DMS 273 treated with DMSO at 0.1 percent for 48 hours (cell line): ENCODE data around the gene JADE3.

ENCODE experiments used
- DNase-seq: peaks from one replicate; lab custom pipeline; 2025; lab: John Stamatoyannopoulos, UW

JADE3 gene

DNA sequence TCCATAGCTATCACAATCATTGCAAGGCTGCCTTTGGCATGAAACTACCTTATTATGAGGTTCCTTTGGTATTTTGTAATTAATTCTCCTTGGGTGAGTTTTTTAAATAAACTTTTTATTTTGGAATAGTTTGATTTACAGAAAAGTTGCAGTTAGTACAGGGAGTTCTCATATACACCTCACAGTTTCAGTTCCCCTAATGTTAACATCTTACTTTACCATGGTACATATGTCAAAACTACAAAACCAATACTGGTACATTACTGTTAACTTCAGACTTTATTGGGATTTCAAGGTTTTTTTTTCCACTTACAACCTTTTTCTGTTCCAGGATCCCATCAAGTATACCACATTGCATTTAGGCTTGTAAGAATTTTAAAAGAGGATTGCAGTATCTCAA lies 114.0 kb downstream of the JADE3 start:
- DNase-seq = no peak

DNA sequence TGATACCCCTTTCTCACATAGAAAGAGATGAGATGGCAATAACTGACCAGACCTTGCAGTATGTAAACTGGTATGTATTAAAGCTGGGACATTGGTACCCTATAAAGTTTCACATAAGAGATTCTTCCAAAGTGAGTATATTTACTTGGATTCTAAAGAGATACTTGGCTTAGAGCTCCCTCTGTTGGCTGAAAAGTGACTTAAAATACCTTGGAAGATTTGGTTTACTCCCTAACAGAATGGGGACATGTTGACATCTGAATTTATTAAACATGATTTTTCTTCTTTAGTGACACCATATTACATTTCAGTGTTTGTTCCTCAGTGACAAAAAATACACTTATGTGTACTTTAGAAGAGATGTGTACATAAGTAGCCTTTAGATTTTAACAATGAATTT lies 118.1 kb downstream of the JADE3 start:
- peak; percentile 55 for DNase-seq

DNA sequence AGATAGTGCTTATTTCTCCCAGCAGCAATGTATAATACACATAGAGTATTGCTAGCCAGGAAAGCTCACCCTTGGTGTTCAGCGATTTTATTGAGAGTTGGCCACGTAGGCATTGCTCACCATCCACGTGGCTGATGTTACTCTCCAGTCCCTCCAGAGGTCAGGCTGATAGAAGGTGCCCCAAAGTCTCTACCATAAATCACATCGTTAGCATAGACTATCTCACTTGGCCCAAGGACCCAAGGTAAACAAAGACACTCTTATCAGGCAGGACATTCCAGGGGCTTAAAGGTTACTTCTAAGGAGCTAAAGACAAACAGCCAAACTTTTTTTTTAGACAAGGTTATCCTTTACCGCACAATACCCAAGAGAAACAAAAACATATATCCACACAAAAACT lies 135.8 kb downstream of the JADE3 start:
- DNase-seq = no peak

DNA sequence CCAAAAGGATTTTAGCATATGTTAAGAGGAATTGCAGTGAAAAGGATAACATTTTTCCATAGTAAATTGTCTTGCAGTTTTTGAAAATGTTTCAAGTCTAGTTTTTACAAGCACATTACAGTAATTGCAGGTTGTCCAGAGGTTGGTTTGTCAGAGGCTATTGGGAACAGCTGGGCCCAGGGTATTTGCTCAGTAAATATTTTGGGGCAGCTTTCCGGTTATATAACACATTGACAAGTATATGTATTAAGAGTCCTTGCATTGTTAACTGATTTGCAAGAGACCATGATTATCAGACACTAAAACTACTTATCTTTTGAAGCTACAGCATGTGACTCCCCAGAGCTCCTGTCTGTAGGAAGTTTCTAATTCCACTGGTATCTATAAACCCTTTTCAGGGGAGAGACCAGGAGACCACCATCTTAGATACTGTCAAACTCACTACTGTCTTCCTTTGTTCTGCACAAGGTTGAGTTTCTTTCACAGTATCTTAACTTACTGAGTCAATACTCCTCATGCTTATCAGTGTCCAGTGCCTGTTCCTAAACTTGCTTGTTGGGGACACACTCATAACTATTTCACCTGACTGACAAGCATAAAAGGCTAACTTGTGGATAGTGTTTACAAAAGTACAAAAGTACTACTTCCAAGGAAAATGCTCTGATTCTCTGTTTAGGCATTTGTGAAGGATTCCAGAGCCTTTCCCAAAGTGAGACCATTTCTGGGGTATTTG lies 147.1 kb downstream of the JADE3 start:
- no peak for DNase-seq

DNA sequence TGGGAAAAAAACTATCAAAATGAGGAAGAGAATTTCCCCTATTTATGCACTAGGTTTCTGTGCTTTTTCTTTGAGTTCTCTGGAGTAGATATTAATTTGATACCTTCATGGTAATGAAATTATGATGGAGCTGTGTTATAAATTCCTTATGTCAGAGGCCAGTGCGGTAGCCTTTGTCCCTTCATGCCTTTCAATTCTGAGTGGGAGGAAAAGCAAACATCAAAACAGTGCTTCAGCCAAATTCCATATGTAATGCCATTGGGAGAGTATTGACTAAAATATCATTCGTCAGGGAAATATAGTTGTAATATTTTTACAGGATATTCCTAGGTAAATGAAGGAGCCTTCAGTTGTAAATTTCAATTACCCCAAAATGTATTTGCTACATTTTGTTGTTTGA lies 148.5 kb downstream of the JADE3 start:
- DNase-seq = no peak

DNA sequence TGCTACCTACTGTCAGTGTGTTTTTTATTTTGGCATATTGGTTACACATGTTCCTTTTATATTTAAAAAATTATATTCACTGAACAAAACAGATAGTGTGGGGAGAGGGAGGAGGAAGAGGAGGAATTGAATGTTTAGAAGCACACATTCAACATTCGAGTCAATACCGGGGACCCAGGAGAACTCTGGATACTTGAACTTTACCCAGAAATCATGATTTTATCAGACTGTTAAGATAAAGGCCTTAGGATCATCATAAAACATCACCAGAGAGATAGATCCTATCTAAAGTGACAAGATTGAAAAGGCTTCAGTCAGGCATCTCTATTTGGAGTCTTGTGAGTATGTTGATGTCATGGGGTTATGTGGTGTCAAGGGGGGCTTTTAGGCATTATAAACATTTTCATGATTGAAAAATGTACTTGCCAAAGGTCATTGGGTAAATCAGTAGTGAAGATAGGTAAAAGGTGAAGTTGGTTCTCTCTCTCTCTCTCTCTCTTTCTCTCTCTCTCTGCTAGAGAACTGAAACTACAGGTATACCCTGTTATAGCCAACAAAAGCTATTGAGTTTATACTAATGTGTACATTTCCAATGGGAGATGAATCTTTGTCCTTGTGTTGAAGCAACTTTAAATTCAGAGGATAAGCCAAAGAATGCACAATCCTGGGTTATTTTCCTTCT lies 149.2 kb downstream of the JADE3 start:
- no peak for DNase-seq

DNA sequence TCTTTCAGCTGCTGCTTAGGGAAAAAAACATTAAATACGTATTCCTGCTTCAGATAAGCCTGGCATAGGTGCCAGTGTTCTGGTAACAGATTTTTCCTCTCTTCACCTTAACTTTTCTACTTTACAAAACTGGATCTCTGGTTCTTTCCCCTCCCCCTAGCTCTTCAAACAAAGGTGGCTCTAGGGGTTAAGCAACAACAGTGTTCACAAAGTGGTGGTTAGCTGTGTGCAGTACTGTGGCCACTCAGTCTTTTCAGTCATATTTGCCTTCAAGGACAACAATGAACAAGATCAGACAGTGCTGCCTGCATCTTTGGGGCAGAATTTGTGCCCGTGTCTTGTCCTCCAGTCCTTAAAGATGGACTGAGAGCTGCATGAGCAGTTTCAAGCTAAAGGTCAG lies 151.0 kb downstream of the JADE3 start:
- DNase-seq = no peak

DNA sequence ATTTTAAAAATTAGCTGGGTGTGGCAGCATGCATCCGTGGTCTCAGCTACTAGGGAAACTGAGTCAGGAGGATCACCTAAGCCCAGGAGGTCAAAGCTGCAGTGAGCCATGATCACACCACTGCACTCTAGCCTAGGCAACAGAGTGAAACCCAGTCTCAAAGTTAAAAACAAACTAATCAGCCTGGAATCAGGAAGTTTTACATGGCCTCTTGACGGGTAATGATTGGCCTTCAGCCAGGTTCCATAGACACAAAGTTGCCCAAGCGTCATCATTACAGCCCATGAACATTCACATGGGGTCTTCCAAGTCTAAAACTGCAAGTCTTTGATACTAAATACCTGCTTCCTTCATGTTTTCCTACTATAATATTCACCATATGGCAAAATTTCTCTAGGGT lies 156.0 kb downstream of the JADE3 start:
- no peak for DNase-seq

DNA sequence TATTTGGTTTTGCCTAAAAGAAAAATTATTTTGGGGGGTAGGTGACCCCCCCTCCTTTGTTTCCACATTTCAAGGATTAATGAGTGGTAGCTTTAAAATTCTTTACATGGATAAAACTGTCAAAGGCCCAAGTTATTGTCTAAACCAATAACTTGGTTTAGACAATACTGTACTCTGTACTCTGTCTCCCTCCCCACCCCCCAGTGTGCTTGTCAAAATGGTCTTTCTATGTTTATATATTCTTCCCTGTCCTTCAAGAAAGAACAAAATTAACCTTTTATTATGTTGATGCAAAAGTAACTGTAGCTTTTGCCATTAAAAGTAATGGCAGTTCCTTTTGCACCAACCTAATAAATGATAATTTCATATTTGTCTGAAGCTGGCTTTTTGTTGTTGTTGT lies 156.5 kb downstream of the JADE3 start:
- DNase-seq = no peak

DNA sequence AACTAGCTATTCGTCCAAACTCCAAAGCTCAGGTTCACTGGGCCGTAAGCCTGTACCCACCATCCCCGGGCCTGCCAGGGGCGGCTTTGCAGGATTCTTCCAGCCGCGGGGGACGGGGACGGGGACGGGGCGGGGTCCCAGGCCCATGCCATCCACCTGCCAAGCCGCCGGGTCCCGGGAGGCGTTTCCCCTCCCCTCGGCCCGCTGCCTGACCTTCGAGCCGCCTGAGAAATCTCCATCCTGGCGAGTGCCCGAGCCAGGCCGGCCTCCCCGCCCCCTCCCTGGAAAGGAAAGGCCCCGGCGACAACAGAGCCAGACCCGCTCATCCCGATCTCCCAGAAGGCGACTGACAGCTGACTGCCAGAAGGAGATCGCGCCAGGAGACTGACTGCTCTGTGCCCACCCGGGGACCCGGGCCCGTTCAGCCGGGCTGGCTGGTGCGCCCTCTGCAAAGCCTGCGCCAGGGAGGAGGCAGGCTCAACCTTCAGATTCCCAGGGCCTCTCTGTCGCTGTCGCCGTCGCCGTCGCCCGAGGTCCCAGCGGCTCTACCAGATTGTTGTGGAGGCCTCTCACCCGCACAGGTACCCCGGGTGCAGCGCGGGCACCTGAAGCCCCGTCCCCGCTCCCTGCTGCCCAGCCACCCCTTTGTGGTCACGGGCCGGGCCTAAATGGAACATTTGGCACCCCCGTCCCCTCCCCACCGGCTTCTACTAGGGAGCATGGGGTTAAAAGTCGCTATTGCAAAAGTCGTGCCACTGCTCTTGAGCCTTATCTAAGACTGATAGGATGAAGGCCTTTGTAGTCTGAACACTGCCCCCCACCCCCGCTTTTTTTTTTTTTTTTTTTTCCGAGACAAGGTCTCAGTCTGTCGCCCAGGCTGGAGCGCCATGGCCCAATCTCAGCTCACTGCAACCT lies 166.2 kb downstream of the JADE3 start, which contains the start of gene RGN:
RGN (plus strand) TSS at position 315 of the 915 bp plus-strand sequence. CDS start 2,702 bp downstream, outside the sequence.
- DNase-seq = no peak

DNA sequence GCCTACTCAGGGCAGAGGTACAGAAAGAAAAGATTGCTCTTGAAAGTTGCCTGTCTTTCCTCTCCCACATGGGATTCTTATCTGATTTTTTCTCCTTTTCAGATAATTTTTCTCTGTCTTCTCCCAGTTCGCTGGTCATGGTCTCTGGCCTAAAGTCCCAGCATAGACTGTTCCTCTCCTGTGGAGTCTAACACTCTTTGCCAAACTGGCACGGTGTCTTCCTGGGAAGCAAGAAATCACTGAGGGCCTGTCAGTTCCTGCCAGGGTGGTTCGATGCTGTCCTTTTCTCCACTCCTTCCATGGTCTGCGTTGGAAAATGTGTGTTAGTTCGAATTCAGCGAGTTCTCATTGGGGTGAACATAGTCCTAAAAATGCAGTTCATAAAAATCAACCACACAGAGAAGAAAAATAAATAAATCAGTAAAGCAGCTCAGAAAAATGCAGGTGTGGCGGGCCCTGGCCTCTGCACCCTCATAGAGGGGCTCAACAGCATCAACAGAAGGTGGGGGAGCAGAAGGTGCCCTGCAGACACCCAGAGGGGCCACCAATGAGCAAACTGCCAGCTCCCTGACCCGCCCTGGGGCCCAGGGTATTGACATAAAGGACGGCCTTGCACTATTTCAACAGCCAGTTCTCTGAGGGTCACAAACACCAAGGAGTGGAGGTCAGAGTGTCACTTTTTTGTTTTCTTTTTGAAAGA lies 168.1 kb downstream of the JADE3 start:
- no peak for DNase-seq

DNA sequence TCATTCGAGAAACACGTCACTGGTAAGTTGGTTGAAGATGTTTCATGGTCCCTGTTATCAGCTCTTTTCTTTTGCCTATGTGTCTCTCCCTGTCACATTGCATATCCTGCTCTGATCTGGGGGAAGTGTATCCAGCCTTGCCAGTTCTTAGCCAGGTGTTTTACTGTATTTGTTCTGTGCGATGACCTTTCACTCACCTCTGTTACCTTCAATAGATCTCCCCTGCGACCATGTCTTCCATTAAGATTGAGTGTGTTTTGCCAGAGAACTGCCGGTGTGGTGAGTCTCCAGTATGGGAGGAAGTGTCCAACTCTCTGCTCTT lies 168.7 kb downstream of the JADE3 start:
- DNase-seq = no peak

DNA sequence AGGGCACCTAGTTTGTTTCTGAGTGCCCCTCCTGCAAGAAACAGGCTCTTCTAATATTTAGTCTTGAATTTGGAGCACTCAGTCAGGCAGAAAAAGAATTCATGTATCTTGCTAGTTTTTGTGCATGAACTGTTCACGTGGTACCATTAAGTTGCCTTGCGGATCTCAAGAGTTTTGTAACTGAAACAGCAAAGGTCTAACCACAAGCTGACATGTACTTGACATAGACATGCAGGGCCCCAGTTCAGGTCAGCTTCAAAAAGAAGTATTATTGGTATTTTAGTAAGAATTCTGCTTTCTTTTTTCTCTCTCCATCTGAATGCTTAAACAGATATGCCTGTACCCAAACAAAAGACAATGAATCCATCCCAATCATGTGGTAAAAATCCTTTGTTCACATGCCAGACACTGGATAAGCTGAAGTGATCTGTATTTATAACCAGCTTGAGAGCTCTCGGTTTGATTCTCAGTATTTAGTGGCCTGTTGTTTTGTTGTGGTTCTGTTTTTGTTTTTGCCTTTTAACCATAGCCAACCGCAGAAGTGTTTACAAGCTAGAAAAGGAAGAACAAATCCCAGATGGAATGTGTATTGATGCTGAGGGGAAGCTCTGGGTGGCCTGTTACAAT lies 179.0 kb downstream of the JADE3 start:
- DNase-seq = no peak

DNA sequence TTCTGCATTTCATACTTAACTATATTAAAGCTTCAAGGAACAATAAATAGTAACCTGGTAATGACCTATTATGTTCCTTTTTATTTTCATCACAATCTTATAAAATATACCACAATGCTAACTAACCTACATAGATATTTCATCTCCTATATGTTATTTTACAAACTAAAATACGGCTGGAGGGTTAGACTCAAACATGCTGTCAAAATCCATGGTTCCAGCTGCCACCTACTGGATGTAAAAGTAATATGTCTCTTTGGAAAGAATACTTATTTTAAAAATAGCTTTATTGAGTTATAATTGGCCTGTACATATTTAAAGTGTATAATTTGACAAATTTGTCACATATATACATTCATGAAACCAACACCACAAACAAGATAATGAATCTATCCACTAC lies 181.0 kb downstream of the JADE3 start:
- DNase-seq = no peak

DNA sequence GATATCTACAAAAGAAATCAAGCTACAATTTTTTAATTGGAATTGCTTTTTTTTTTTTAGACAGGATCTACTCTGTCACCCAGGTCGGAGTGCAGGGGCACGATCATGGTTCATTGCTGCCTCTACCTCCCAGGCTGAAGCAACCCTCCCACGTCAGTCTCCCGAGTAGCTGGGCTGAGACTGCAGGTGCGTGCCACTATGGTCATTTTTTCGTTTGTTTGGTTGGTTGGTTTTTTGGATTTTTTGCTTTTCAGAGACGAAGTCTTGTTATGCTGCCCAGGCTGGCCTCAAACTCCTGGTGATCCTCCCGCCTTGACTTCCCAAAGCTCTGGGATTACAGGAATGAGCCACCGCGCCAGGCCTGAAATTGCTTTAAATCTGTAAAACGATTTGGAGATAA lies 181.6 kb downstream of the JADE3 start:
- no peak for DNase-seq

DNA sequence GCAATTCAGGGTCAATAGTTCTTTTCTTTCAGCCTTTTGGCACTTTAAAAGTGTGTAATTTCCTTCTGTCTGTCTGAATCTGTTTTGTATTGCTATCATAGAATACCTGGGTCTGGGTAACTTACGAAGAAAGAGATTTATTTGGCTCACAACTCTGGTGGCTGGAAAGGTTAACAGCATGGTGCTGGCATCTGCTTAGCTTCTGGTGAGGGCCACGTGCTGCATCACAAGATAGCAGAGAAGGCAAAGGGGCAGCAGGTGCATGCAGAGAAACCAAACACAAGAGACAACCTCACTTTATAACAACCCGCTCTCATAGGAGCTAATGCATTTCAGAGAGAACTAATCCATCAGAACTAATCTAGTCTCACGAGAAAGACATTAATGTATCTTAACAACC lies 184.8 kb downstream of the JADE3 start:
- no peak for DNase-seq

DNA sequence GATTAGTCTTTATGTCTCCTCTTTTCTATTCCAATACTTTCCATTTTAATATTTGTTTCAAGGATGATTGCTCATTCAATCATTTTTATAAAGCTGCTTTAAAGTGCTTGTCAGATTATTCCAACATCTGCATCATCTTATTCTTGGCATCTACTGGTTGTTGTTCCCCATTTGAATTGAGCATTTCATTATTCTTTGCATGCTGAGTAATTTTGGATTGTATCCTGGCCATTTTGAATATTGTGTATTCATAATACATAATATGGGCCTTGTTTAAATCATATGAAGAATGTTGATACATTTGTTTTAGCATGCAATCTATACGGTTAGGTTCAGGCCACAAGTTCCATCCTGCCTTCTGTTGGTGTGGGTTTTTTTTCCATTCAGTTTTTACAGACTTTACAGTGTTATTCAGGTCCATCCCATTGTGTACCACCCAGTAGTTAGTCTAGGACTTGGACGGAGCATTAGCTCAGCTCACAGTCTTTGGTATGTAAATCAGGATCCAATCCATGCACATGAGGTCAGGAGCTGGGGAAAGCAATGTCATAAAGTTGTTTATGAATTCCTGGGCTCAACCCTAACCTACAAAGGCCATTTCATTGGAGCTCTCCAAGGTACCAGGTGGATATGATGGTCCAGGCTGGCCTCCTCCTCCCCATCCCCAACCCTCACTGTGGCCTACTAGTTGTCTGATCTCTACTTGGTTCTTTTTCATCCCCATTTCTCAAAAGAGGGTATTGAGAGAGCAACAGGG lies 186.3 kb downstream of the JADE3 start:
- DNase-seq = no peak

DNA sequence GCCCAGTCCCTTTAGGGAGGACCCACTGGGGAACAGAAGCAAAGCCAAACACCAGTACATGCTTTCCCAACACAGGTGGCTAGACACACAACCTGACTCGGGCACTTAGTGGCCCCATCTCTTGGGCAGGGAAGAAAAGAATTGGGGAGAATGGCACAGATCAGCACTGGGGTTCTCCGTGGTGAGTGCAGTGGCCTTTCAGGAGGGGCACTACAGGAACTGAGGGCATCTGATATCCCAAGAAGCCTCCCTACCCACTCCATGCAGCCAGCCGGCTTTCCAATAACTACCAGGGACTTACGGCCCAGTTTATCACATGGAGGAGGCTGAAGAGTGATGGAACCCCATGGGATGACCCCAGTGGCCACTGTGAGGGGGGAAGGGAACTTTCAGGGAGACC lies 189.0 kb downstream of the JADE3 start:
- no peak for DNase-seq
